ENCODE data around the gene SOX6. TPM values are rescaled to one million over a fixed set of nuclear protein-coding genes. Genes with fewer than 3 reads are reported as not detected.

SOX6 gene
- total RNA-seq, 1 donor from 2014 or later: not detected

- intact Hi-C loops (cut with micrococcal nuclease): no loop called here
Measured at GRCh38 chr11:16278979-16279378, 77.4 kb downstream of the SOX6 start.

GRCh38 chr11:16278273-16278672 lies 78.1 kb downstream of the SOX6 start:
- intact Hi-C loops (cut with micrococcal nuclease): no loop called here

- intact Hi-C loops (cut with micrococcal nuclease): no loop called here
Measured at GRCh38 chr11:16276251-16276650, 80.1 kb downstream of the SOX6 start.

- intact Hi-C loops (cut with micrococcal nuclease): no loop called here
Measured at GRCh38 chr11:16271258-16271657, 85.1 kb downstream of the SOX6 start.

- intact Hi-C loops (cut with micrococcal nuclease): no loop called here
Measured at GRCh38 chr11:16266021-16266420, 90.3 kb downstream of the SOX6 start.

- intact Hi-C loops (cut with micrococcal nuclease): no loop called here
Measured at GRCh38 chr11:16265022-16265421, 91.3 kb downstream of the SOX6 start.

- intact Hi-C loops (cut with micrococcal nuclease): no loop called here
Measured at GRCh38 chr11:16262645-16262955, 93.7 kb downstream of the SOX6 start.

- intact Hi-C loops (cut with micrococcal nuclease): no loop called here
Measured at GRCh38 chr11:16261836-16262644, 94.3 kb downstream of the SOX6 start.

GRCh38 chr11:16252373-16252772 lies 104.0 kb downstream of the SOX6 start:
- intact Hi-C loops (cut with micrococcal nuclease): no loop called here

- intact Hi-C loops (cut with micrococcal nuclease): no loop called here
Measured at GRCh38 chr11:16248248-16248647, 108.1 kb downstream of the SOX6 start.

GRCh38 chr11:16242806-16243205 lies 113.5 kb downstream of the SOX6 start:
- intact Hi-C loops (cut with micrococcal nuclease): no loop called here

- intact Hi-C loops (cut with micrococcal nuclease): no loop called here
Measured at GRCh38 chr11:16240687-16241086, 115.7 kb downstream of the SOX6 start.

- intact Hi-C loops (cut with micrococcal nuclease): no loop called here
Measured at GRCh38 chr11:16239141-16240105, 116.9 kb downstream of the SOX6 start.

- intact Hi-C loops (cut with micrococcal nuclease): no loop called here
Measured at GRCh38 chr11:16226245-16226644, 130.1 kb downstream of the SOX6 start.

GRCh38 chr11:16225623-16226022 lies 130.7 kb downstream of the SOX6 start:
- intact Hi-C loops (cut with micrococcal nuclease): no loop called here

GRCh38 chr11:16223558-16223957 lies 132.8 kb downstream of the SOX6 start:
- intact Hi-C loops (cut with micrococcal nuclease): no loop called here

- intact Hi-C loops (cut with micrococcal nuclease): no loop called here
Measured at GRCh38 chr11:16217631-16218030, 138.7 kb downstream of the SOX6 start.

GRCh38 chr11:16216831-16217230 lies 139.5 kb downstream of the SOX6 start:
- intact Hi-C loops (cut with micrococcal nuclease): no loop called here

- intact Hi-C loops (cut with micrococcal nuclease): no loop called here
Measured at GRCh38 chr11:16215352-16215751, 141.0 kb downstream of the SOX6 start.

GRCh38 chr11:16211407-16211806 lies 144.9 kb downstream of the SOX6 start:
- intact Hi-C loops (cut with micrococcal nuclease): no loop called here

GRCh38 chr11:16204261-16204660 lies 152.1 kb downstream of the SOX6 start:
- intact Hi-C loops (cut with micrococcal nuclease): no loop called here

GRCh38 chr11:16195651-16196050 lies 160.7 kb downstream of the SOX6 start:
- intact Hi-C loops (cut with micrococcal nuclease): no loop called here

Measured in T-helper 2 cell treated with Interferon-gamma antibody and Interleukin-4, amounts not matched to agents 100 ng/mL and 5 ng/mL, for 36 hours (primary cell).